GM18870 (cell line): ENCODE measurements around the gene NEDD4L.
"Not testable (repeated sequence)": the region's sequence is repeated elsewhere in the genome, so short reads cannot be mapped to it uniquely, and the experiment has no call there.

Source experiments
- ATAC-seq: cut with Tn5 transposase; IDR thresholded peaks from one replicate; pipeline ENCODE4 v1.9.1; 2021; ENCODE audit warnings: moderate library complexity; ENCODE audit not compliant: unreplicated experiment

NEDD4L gene

DNA sequence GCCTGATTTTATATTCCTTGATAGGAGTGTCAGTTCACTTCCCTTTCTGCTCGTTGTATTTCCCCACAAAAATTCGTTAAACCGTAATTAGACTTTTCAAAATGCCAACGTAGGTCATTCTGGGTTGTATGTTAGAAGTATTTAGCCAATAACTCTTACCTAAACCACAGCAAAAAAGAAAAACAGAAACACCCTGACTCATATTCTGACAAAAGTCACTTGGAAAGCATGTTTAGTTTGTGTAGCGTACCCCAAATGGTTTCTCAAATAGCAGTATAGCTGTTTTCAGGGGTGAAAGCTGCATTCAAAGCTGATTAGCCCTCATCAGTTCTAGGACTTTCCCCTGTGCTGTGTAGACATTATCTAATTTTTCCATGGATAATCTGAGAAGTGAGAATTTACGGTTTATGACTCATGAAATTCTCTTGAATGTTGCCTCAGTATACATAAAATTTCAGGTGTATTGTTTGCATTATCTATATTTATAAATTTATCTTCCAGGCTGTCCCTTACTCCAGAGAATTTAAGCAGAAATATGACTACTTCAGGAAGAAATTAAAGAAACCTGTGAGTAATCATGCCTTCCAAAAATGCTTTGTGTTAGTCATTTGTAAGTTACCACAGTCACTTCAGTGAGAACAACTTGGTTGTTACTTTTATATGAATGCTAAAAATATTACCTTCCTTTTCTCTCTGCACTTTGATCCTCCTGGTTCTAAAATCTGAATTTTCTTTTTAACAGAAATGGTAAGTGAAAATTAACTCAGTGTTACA lies 319.9 kb downstream of the NEDD4L start:
- ATAC-seq, result no peak

DNA sequence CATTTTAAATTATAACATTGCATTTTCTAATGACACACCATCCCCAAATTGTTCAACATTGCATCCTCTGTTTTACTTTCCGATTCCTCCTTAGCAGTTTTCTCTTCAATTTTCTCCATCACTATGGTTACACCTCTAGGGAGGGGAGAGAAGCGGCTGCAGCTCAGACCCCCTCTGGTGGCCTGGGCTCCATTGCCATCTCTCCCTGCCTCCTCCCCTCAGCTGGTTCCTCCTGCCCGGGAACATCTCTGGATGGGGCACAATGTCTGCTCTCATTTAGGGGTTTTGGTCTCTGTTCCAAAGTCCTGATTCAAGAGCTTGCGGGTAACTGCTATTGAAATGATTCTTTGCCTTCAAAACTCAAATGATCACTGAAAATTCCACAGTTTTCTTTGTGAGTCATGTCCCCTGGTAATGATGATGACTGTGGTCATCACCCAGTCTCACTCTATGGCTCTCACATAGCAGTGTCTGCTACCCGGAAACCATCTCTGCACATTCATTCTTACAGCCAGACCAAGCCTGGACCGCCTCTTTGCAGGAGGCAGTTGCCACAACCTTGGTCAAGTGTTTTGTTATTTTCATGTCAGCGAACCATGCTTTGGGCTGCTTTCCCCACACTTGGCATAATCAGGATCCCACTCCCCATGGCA lies 321.0 kb downstream of the NEDD4L start:
- ATAC-seq, result no peak

DNA sequence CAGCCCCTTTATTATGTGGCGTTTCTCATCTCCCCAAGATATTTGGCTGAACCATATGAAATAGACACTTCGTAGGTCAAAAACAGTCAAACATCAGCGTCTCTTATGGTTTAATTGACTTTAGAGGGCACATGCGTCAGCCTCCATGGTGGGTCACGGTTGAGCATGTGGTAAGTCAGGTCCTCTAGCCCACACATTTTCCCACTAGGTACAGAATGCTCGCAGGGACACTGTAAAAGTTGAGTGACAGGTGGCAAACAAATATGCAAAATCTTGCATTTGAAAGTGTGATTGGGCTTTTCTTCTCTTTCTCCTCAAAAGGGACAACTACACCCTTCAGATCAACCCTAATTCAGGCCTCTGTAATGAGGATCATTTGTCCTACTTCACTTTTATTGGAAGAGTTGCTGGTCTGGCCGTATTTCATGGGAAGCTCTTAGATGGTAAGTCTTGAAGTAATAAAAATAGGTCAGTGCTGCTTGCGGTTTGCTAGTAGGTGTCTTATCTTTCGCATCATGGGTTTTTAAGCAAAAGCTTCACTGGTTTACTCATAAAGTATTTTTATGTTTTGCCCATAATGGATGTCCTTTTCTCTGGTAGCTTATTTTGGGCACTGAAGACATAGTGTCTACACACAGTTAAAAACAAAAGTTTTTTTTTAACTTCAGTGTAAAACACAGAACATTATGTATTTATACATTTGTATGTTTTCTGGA lies 323.6 kb downstream of the NEDD4L start:
- no peak for ATAC-seq

DNA sequence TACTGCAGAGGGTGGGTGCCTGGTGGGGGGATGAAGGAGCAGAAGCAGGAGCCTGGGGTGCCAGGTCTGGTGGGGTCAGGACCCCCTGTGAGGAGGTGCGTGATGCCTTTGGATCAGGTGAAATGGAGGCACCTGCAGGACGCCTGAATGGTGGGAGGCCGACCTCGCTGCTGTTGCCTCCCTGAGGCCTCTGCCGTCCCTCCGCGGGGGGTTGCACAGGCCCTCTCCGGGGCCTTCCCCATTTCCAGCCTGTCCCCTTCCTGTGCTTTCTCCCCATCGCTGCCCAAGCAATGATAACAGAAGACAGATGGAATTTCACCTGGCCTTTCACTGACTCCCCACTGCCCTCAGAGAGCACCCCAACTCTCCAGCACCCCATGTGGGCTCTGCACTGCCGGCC lies 325.6 kb downstream of the NEDD4L start:
- ATAC-seq, result no peak

DNA sequence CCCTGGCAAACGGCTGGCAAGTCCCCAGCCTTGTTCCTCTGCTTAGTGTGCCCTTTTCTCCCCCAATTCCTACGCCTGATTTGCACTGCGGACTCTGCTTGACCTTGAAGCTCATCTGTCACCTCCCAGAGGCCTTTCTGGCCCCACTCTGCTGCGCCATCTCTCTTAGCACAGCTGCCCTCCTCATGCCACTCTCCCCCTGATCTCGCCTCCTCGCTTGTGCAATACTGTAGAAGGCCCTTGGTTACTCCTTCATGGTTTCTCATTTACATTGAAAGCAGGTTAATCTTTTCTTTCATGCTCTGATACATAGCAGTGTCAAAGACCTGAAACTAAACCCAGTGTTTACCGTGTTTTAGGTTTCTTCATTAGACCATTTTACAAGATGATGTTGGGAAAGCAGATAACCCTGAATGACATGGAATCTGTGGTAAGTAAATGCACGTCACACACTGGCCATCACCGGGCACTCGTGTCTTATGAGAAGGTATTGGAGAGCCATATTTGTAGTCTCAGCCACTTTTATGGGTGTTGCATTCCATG lies 326.1 kb downstream of the NEDD4L start:
- ATAC-seq, result no peak

DNA sequence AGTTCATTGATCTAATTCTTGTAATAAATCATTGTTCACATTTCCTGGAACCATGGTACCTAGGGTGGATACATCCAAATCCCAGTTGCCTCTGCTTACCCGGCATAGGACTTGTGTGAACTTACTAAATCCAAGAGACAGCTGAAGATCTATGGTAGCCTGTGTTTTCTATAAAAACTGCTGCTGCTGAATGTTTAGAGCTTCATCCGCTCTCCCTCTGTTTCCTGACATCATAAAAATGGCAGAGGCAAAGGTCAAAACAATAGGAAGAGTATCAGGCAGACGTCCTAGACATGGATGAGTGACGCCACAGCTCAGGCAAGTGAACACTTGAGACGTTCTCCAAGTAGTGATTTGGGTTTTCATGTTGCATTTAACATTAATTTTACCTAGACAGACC lies 326.6 kb downstream of the NEDD4L start:
- ATAC-seq, result no peak

DNA sequence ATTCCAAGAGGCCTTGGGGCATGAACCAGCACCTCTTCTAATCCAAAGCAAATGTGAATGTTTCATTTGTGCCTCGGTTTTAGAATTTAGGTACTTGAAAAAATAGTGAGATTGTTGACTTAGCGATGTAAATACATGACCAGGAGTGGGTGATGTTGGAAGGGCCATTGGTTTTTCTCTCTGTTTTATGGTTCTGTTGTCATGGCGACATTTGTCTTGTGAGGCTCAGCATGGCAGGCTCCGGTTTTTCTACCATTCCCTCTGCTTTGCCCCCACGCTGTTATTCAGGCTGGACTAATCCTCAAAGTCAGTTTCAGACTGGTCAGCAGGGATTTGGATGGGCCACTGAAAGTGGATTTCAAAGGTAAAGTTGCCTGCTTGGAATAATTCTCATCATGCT lies 329.5 kb downstream of the NEDD4L start:
- no peak for ATAC-seq

DNA sequence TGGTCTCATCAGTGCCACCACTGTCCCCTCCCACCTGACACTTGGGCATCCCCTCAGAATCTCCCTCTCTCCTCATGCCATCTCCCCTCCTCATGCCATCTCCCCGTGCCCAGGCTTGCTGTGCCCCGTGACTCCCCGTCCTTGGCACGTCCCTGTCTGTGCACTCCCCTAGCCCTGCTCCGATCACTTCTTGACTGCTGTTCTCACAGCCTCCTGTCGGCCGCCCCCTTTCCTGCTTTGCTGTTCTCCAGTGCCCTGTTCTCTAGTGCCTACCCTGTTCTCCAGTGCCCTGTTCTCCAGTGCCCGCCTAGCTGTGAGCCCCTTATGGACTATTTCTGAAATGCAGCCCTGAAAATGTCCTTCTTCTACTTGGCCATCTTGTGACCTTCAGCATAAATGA lies 331.0 kb downstream of the NEDD4L start:
- ATAC-seq, result no peak

DNA sequence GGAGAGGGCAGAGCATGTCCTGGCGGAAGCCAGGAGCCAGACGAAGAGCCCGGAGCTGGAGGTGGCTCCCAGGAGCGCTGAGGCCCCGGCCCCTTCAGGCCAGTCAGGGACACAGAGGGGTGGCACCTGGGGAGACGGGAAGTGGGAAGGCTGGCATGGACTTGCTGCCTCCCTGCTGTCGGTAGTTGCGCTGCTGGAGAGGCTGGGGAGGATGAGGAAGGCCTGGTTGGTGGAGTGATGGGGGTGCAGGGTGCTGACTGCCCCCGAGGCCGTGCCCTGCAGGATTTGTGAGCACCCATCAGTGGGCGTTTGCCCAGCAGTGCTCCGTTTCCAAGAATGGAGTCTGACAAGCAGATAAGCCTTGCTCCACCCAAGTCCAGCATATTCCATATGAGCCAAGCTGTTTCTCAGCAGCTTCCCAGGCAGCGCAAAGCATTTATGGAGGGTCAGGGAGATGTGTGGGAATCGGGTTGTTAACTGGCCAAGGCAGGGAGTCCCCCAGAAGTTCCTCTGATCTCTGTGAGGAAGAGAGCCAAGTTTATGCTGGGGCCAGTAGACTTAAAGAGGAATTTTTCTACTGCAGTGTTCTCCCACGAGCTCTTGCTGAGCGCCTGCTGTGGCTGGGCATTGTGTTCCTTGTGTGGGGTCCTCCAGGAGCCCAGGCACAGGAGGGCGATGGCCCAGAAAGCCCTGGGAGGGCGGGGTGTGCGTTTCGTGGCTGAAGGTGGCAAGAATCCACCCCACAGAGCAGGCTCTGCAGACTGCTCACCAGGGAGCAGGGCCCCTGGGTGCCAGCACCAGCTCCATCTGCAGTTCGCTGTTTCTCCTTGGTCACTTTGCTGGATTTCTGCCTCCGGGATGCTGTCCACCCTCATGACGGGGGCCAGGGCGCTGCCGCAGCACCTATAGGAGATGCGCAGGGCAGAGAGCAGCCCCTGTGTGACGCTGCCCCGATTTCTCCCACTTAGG lies 334.7 kb downstream of the NEDD4L start:
- ATAC-seq, result no peak

DNA sequence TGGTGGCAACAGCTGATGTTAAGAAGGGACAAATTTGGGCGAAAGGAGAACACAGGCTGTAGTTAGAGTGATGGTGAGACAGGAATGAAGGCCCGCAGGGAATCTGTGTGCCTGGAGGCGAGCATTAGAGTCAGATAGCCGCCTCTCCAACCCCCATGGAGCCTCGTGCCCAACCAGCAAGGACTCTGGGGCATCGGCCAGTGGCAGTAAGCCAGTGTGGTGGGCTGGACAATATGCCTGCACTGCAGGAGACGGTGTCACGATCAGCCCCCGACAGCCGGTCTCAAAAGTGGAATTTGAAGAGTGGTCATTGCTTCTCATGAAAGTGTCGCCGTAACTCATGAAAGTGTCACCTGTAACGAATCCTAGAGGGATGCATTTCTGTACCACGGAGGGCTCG lies 335.4 kb downstream of the NEDD4L start:
- ATAC-seq, result no peak

DNA sequence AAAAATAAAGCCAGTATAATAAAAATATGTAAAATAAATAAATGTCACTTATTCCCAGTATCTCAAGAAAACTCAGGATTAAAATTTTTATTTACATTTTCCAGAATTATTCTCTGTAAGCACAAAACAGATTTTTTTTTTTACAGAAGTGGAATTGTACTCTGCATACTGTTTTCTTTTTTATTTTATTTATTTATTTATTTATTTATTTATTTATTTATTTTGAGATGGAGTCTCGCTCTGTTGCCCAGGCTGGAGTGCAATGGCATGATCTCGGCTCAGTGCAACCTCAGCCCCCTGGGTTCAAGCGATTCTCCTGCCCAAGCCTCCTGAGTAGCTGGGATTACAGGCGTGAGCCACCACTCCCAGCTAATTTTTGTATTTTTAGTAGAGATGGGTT lies 336.1 kb downstream of the NEDD4L start:
- ATAC-seq, result not testable (repeated sequence)

DNA sequence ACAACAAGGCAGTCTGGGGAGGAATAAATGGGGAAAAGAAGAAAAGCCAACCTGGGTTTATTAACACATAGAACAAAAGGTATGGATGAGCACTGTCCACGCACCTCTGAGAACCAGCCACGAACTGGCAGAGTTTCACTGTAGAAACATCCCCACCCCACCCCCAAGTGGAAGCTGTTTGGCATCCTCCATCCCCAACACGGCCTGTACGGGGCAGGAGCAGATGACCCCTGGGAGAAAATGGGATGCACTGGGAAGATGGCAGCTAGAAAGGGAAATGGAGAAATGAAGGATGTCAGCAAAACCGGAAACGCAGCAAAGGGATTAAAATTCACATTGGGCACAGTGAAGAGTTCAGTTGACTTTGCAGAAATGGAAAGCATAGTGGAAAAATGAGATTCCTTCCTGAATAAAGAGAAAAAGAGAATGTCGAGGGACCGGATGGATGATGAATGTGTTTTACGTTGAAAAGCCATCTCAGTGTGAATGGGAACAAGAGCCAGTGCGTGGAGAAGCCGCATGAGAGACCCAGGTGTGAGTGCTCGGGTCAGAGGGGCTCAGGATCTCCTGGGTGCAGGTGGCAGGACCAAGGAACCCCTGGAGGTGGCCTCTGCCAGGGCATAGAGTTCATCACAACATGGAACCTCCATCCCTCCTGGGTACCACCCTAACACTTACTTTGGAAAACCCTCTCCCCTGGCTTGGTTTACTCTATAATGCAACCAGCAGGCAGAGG lies 337.8 kb downstream of the NEDD4L start:
- ATAC-seq, result no peak

DNA sequence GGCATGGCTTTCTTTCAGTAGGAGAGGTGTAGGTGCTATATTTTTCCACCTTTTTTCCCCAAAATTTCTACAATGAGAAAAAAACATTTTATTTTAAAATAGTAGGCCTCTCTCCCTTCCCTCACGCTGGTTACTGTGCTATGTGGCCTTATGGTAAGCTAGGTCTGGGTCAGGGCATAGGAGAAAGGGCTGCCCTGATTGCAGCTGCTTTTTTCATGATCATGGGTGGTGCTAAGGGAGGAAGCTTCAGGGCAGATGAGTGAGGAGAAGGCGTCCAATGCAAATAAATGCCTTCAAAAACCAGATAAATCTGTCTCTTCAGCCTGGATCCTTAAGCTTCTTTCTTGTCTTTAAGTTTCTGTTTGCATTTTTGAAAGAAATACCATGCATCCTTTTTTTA lies 338.4 kb downstream of the NEDD4L start:
- no peak for ATAC-seq

DNA sequence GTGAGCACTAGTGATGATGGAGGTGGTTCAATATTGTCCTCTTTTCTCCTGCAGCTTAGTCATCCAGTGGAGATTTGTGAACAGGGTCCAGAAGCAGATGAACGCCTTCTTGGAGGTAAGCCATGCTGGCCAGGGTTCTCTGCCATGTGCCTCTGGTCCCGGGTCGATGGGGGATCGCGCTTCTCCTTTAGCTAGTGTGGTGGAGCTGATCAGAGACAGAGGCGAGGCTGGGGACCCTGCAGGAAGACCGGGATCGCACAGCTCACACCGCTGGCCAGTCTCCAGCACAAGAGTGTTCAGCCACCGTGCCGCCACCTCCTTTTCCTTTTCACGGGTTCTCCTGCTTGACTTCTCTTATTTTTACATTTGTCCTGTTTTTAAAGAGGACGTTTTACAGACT lies 341.4 kb downstream of the NEDD4L start:
- ATAC-seq, result no peak

DNA sequence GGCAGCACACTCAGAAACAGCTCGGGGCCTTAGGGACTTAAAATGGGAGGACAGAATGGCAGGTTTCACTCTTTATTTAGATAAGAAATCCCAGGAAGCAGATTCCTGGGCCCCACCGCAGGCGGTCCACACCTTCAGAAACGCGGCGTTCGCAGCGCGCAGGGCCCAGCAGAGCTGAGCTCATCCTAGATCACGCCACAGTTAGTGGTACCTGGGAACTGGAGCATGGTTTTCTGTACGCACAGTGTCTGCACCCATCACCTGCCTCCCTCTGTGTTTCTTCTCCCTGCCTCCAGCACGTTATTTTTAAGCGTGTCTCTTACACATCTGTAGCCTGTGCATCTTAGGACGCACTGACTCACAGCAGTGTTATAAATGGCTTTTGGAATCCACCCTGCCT lies 342.8 kb downstream of the NEDD4L start:
- ATAC-seq, result no peak

DNA sequence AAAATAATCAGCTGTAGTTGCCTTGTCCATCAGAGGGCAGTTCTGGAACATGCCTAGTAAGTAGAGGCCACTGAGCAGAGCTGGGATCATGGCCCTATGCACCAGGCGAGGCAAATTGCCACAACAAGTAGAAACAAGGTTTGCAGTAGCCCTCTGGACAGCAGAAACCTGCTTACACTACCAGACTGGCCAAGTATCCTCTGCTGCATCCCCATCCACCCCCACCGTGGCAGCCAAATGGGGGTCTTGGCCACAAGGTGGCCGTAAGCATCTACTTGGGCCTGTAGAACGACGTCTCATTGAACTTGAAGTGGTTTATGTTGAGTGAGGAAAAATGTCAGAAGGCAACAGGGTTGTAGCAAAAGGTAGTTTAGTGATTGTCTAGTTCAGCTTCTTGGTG lies 343.7 kb downstream of the NEDD4L start:
- ATAC-seq, result no peak

DNA sequence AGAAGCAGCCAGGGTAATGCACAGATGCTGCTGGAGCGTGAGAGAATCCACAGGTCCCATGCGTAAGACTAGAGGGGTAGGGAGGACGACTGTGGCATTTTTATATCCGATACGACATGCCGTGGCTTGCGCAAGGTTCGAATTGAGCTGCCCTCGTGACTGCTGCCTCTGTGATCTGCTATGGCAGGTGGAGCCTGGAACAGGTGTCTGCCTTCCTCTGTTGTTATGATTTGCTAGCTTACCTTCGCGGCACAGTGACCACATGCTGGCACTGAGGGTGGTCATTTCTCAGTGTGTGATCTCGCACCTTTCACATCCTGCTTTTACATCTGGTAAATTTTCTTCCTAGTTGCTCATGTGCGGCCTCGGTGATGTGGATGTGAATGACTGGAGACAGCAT lies 344.7 kb downstream of the NEDD4L start:
- no peak for ATAC-seq

DNA sequence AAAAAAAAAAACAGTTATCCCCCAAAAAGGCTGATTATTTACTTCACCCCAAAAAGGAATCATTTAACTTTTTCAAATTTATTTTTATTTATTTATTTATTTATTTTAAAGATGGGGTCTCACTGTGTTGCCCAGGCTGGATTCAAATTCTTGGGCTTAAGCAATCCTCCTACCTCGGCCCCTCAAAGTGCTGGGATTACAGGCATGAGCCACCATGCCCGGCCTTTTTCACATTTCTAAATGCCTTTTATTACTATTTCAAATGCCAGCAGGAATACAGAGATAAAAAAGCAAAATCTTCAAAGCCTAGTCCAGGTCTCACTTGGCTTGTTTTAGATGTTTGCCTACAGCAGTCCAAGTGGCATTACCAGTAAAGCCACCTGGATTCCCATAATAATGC lies 345.7 kb downstream of the NEDD4L start:
- no peak for ATAC-seq

DNA sequence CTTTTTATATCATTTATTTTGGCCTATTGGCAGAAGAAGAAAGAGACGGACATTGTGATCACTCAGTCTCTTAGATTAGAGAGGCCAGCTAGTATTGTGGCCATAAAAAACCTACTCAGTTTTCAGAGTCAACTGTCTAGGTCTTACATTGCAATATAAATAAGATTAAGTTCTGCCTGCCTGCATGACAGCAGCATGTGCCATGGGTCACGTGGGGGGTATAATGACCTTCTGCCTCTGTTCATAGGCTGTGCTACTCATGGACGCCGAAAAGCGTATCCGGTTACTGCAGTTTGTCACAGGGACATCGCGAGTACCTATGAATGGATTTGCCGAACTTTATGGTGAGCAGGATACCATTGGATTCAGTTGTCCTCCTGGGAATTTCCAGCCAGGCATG lies 346.4 kb downstream of the NEDD4L start:
- ATAC-seq, result no peak

DNA sequence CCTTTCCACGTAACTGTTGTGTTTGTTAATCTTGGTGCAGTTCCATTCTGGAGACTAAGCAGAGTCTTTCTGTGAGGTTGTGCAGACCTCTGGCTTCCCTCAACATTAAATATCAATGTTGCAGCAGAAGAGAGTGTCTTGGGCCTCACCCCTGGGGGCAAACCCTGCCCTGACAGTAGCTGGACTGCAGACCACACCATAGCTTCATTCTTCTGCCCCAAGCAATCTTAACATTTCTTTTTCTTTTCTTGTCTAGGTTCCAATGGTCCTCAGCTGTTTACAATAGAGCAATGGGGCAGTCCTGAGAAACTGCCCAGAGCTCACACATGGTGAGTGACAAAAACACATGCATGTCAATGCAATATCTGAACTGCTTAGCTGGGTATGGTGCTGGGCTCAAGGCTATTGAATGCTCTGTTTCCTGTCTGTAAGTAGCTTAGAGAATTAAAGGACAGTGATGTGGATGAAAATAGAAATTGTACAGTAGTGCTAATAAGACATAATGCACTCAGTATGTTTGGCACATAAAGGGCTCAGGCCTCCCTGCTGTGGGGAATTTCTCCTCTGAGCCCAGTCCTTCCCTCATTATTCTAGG lies 347.3 kb downstream of the NEDD4L start:
- no peak for ATAC-seq
